Right atrium auricular region (tissue), 2 donors: Measurements from ENCODE around the gene NME7. TPM values are rescaled to one million over a fixed set of nuclear protein-coding genes. Genes with fewer than 3 reads are reported as not detected.

Source experiments
- DNase-seq: peaks from one replicate; pipeline ENCODE4 v3.0.0-alpha.2; 2019; ENCODE audit warnings: low spot score
- H3K27ac ChIP-seq, 2 donors: fragments of 200-600 bp; sonication (generic); 1 replicate in 1 of 2; 2 replicates in 1 of 2; pipeline ENCODE4 v1.5.1; 2016 to 2019
- H3K27me3 ChIP-seq, 2 donors: fragments of 200-600 bp; sonication (generic); one replicate each; pipeline versions ENCODE4 v1.5.1 to v1.6.0; 2017 to 2019
- H3K36me3 ChIP-seq: fragments of 200-600 bp; sonication (generic); one replicate; pipeline ENCODE4 v1.5.1; 2016
- H3K4me1 ChIP-seq, 2 donors: fragments of 200-600 bp; sonication (generic); one replicate each; pipeline versions ENCODE4 v1.5.1 to v1.6.0; 2017 to 2019
- H3K4me3 ChIP-seq, 2 donors: fragments of 200-600 bp; sonication (generic); 1 replicate in 1 of 2; 2 replicates in 1 of 2; pipeline ENCODE4 v1.5.1; 2017 to 2019; ENCODE audit warnings: mild to moderate bottlenecking in 1 of 2, moderate library complexity in 1 of 2
- H3K9me3 ChIP-seq, 2 donors: fragments of 200-600 bp; sonication (generic); one replicate each; pipeline ENCODE4 v1.5.1; 2019
- CTCF ChIP-seq, 2 donors: fragments of 200-600 bp; sonication (generic); IDR thresholded peaks; one replicate each; pipeline ENCODE4 v1.5.1; 2019; ENCODE audit warnings: antibody characterized with exemption in 2 of 2
- total RNA-seq, 2 donors: library from RNA; depleted of rRNA; stranded (reverse); fragments of >200 nt; gene quantifications; one replicate each; pipeline ENCODE4 v1.1.0, GENCODE V29; 2016

NME7 gene
- total RNA-seq, 2 donors from 2014 or later = 9.1 to 10.4 TPM

GRCh38 chr1:169163059-169163458 lies 204.5 kb downstream of the NME7 start:
- TF ChIP-seq CTCF (IDR thresholded peaks at IDR 0.05) = no peak
- H3K27me3 ChIP-seq = no peaks in the 10 kb centered on the region
- H3K4me1 ChIP-seq = peaks cover 0 to 11% of the 10 kb centered on the region in 2 donors
- H3K36me3 ChIP-seq = no peaks in the 10 kb centered on the region
- no peak for DNase-seq
- no peak overlapping the region for H3K4me3 ChIP-seq
- H3K27ac ChIP-seq = no peak overlapping the region
- no peaks in the 10 kb centered on the region for H3K9me3 ChIP-seq

- peak overlapping the region in 1 of 2 donors; percentile 30 for H3K27ac ChIP-seq
Observed at GRCh38 chr1:169161496-169162194, 206.0 kb downstream of the NME7 start.

GRCh38 chr1:169160845-169161495 lies 206.6 kb downstream of the NME7 start:
- Histone ChIP-seq H3K27ac (peak overlapping the region in 1 of 2 donors; percentile 30), H3K4me3 (no peak overlapping the region), H3K9me3 (no peaks in the 10 kb centered on the region), H3K27me3 (no peaks in the 10 kb centered on the region), H3K36me3 (no peaks in the 10 kb centered on the region), H3K4me1 (peaks cover 0 to 11% of the 10 kb centered on the region in 2 donors)
- DNase-seq = no peak
- no peak for TF ChIP-seq CTCF (IDR thresholded peaks at IDR 0.05)

More at GRCh38 chr1:169161496-169162194, 206.0 kb downstream of the NME7 start:
- no peaks in the 10 kb centered on the region for H3K27me3 ChIP-seq
- peaks cover 0 to 11% of the 10 kb centered on the region in 2 donors for H3K4me1 ChIP-seq
- H3K36me3 ChIP-seq = no peaks in the 10 kb centered on the region
- no peak for DNase-seq
- no peak for TF ChIP-seq CTCF (IDR thresholded peaks at IDR 0.05)
- no peak overlapping the region for H3K4me3 ChIP-seq
- H3K9me3 ChIP-seq = no peaks in the 10 kb centered on the region

- peaks cover 0 to 9% of the 10 kb centered on the region in 2 donors for H3K4me1 ChIP-seq
- no peaks in the 10 kb centered on the region for H3K27me3 ChIP-seq
- no peak overlapping the region for H3K27ac ChIP-seq
- no peak overlapping the region for H3K4me3 ChIP-seq
- H3K36me3 ChIP-seq = no peaks in the 10 kb centered on the region
- no peaks in the 10 kb centered on the region for H3K9me3 ChIP-seq
- DNase-seq = no peak
- TF ChIP-seq CTCF (IDR thresholded peaks at IDR 0.05) = no peak
Observed at GRCh38 chr1:169156580-169156979, 211.0 kb downstream of the NME7 start.

- no peaks in the 10 kb centered on the region for H3K27me3 ChIP-seq
- peaks cover 0 to under 1% of the 10 kb centered on the region in 2 donors for H3K4me1 ChIP-seq
- no peak overlapping the region for H3K4me3 ChIP-seq
- no peak overlapping the region for H3K27ac ChIP-seq
- no peak for TF ChIP-seq CTCF (IDR thresholded peaks at IDR 0.05)
- H3K36me3 ChIP-seq = no peaks in the 10 kb centered on the region
- DNase-seq = no peak
- no peaks in the 10 kb centered on the region for H3K9me3 ChIP-seq
Observed at GRCh38 chr1:169155675-169156074, 211.9 kb downstream of the NME7 start.
